LNCaP clone FGC (cell line): ENCODE measurements around the gene SMC3.

Experiments
- DNase-seq: peaks from one replicate; pipeline ENCODE4 v3.0.0-alpha.2; 2011; ENCODE audit warnings: low read depth
- H3K4me3 ChIP-seq: 2 replicates; pipeline ENCODE4 v1.5.1; 2011; ENCODE audit warnings: mild to moderate bottlenecking, low read depth, low read length, control low read depth
- CTCF ChIP-seq: IDR thresholded peaks from 2 replicates; pipeline ENCODE4 v1.5.1; 2012; ENCODE audit warnings: mild to moderate bottlenecking; ENCODE audit not compliant: control insufficient read depth, insufficient read depth; ENCODE audit errors: extremely low read depth

SMC3 gene

GRCh38 chr10:110647136-110647430 lies 79.6 kb downstream of the SMC3 start:
- H3K4me3 ChIP-seq, result no peak overlapping the region
- no peak for DNase-seq
- TF ChIP-seq CTCF, result no peak

GRCh38 chr10:110648692-110649346 lies 81.3 kb downstream of the SMC3 start:
- DNase-seq, result no peak
- H3K4me3 ChIP-seq, result no peak overlapping the region

GRCh38 chr10:110649347-110650264 lies 82.1 kb downstream of the SMC3 start:
- no peak for TF ChIP-seq CTCF
- DNase-seq, result no peak
- no peak overlapping the region for H3K4me3 ChIP-seq

More at GRCh38 chr10:110648692-110649346, 81.3 kb downstream of the SMC3 start:
- no peak for TF ChIP-seq CTCF

GRCh38 chr10:110650265-110650668 lies 82.8 kb downstream of the SMC3 start:
- TF ChIP-seq CTCF, result no peak
- no peak for DNase-seq
- no peak overlapping the region for H3K4me3 ChIP-seq

- DNase-seq, result no peak
- no peak for TF ChIP-seq CTCF
- H3K4me3 ChIP-seq, result no peak overlapping the region
These were observed 83.8 kb downstream of the SMC3 start for GRCh38 chr10:110651044-110651958.

- no peak for TF ChIP-seq CTCF
- no peak for DNase-seq
- H3K4me3 ChIP-seq, result no peak overlapping the region
These were observed 85.1 kb downstream of the SMC3 start for GRCh38 chr10:110652475-110653118.
